HUDEP-2 (cell line): ENCODE results near the gene ERC1.
A peak's percentile ranks its signal among the peaks of the same experiment; 100 is the strongest.
"Not testable (repeated sequence)": the region's sequence is repeated elsewhere in the genome, so short reads cannot be mapped to it uniquely, and the experiment has no call there.

ENCODE experiments used
- DNase-seq, 76 experiments: peaks; one replicate each; lab custom pipeline; 2025; ENCODE audit not compliant: unreplicated experiment in 76 of 76; lab: John Stamatoyannopoulos, UW

Gene ERC1

DNA sequence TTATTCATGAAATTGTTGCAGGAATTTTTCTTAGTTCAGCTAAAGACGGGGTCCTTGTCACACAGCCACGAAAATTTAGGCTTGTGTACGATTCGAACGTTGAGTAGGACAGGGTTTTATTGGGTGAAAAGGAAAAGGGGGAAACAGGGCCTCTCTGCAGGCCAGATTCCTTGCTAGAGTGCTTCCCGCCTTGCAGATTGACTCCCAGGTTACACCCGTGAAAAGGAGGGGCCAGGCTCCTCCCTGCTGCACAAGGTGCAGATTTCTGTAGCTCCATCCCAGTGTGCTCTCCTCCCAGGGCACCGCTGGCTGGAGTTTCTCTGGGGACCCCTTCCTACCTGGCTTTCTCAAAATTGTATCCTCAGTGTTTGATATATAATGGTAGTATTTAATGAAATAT, 221.5 kb downstream of the ERC1 start:
- DNase-seq, result no peak

GRCh38 chr12:1213205-1213604, 222.2 kb downstream of the ERC1 start:
- DNase-seq, result no peak

GRCh38 chr12:1213618-1214205, 222.7 kb downstream of the ERC1 start:
- no peak for DNase-seq

DNA sequence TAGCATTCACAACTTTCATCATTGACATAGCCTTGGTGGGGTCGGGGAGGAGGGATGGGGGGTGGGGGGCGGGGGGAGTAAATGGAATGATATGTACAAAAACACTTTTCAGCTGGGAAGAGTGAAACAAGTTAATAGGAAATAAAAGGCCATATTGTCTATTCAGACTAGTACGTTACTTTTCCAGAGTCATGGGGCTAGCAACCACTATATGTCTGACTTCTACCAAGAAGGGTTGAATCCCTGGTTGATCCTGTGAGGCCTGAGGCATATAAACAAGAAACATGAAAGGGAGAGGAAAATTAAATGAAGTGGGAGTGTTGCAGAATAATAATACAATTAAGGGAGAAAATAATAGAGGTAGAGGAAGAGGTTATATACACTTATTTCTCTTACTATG, 225.5 kb downstream of the ERC1 start:
- no peak for DNase-seq

- DNase-seq, result no peak
These were observed 226.3 kb downstream of the ERC1 start for GRCh38 chr12:1217191-1217949.

DNA sequence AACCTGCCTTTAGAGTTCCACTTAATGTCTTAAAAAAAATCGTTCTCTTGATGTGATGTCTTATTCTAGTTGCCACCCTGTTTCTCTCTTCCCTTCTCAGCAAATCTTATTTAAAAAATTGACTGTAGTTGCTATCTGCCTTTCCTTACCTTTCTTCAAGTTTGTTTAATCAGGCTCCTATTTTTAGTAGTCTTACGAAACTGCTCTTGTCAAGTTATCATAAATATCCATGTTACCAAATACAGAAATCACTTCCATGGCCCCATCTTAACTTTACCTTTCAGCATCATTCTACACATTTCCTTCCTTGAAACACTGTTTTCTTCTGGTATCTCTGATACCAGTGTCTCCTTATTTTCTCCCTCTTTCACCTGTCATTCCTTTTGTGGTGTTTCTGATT, 227.3 kb downstream of the ERC1 start:
- DNase-seq, result no peak

GRCh38 chr12:1220127-1221092, 229.4 kb downstream of the ERC1 start:
- no peak for DNase-seq

GRCh38 chr12:1222858-1223639, 232.0 kb downstream of the ERC1 start:
- DNase-seq, result no peak

DNA sequence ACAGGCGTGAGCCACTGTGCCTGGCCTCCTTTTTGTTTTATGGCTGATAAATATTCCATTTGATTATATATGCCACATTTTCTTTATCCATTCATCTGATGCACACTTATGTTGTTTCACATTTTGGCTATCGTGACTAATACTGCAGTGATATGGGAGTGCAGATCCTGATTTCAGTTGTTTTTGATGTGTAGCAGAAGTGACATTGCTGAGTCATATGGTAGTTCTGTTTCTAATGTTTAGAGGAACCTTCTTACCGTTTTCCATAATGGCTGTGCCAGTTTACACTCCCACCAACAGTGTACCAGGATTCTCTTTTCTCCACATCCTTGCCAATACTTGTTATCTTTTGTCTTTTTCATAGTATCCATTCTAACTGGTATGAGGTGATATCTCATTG, 235.9 kb downstream of the ERC1 start:
- DNase-seq, result peak in 2 of 76 experiments; percentile 6 to 8

- DNase-seq, result no peak
These were observed 243.1 kb downstream of the ERC1 start for GRCh38 chr12:1234073-1234472.

- DNase-seq, result no peak
These were observed 255.6 kb downstream of the ERC1 start for GRCh38 chr12:1246637-1247036.

DNA sequence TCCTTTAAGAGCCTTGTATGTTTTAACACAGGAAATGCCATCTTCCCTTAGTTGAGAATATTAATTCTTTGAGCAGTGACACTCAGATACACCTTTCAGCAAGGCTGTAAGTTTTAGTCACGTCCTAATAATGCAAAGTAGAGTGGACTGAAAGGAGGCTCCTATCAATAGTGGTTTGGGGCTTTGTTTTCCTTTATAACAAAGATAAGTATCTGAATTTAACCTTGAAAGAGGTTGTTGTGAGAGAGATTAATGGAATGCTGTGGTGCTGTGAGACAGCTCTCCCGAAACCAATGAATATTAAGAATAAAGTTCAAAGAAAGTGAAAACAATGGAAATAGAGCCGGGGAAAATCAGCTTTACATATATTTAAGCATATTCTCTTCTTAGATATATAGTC, 259.6 kb downstream of the ERC1 start:
- no peak for DNase-seq

DNA sequence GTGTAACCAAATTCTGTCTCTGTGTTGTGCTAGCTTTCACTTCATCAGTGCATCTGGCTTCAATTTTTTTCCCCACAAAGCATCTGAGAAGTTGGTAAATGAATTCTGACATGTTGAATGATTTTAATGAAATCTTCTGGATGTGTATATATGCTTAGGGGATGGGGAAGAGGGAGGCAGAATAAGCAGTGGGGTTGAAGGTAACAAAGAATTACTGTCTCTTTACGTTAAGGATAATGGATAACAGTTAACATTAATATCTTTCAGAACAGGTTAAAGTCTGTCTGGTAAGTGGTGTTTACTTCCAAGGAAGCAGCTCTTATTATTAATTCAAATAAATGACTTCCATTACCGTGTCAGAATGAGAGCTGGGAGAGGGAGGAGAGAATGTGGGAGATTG, 261.7 kb downstream of the ERC1 start:
- DNase-seq, result no peak

- not testable (repeated sequence) for DNase-seq
These were observed 264.1 kb downstream of the ERC1 start for GRCh38 chr12:1255125-1255524.

DNA sequence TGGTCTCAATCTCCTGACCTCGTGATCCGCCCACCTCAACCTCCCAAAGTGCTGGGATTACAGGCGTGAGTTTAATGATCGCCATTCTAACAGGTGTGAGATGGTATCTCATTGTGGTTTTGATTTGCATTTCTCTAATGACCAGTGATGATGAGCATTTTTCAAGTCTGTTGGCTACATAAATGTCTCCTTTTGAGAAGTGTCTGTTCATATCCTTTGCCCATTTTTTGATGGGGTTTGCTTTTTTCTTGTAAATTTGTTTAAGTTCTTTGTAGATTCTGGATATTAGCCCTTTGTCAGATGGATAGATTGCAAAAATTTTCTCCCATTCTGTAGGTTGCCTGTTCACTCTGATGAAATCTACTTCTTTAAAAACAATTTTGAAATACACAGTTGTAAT, 264.8 kb downstream of the ERC1 start:
- DNase-seq, result not testable (repeated sequence)

DNA sequence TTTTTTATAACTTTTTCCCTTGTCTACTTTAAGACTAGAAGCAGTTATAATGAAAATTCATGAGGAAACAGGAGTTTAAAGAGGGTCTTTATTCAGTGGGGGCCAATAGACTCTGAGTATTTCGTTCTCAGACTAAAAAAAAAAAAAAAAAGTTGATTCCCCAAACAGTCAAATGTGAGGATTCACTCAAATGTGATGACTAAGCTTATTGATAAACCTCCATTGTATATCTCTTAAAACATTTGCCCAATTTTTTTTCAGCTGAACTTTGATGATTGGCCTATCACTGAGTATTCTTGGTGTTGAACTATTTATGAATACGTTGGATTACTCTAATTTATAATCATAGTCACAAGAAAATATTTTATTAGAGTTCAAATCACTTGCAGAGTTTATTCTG, 265.3 kb downstream of the ERC1 start:
- no peak for DNase-seq

- no peak for DNase-seq
These were observed 266.0 kb downstream of the ERC1 start for GRCh38 chr12:1256991-1257390.

GRCh38 chr12:1262011-1262410, 271.0 kb downstream of the ERC1 start:
- no peak for DNase-seq

- no peak for DNase-seq
These were observed 276.2 kb downstream of the ERC1 start for GRCh38 chr12:1267243-1267642.

- DNase-seq, result no peak
These were observed 281.1 kb downstream of the ERC1 start for GRCh38 chr12:1272142-1272541.

GRCh38 chr12:1273051-1273450, 282.0 kb downstream of the ERC1 start:
- DNase-seq, result no peak
